HUES6 (cell line): ENCODE measurements around the gene RTP2.
"Not testable (repeated sequence)": the region's sequence is repeated elsewhere in the genome, so short reads cannot be mapped to it uniquely, and the experiment has no call there.

ENCODE experiments used
- H3K27ac ChIP-seq: 2 replicates; pipeline ENCODE4 v1.7.0; 2013; ENCODE audit warnings: low read depth, mild to moderate bottlenecking, low read length, inconsistent platforms
- H3K27me3 ChIP-seq: 2 replicates; pipeline ENCODE4 v1.6.1; 2013; ENCODE audit warnings: low read length; ENCODE audit not compliant: control insufficient read depth, insufficient read depth
- H3K36me3 ChIP-seq: 2 replicates; pipeline ENCODE4 v1.6.1; 2013; ENCODE audit warnings: low read length; ENCODE audit not compliant: control insufficient read depth, insufficient read depth
- H3K4me1 ChIP-seq: 2 replicates; pipeline ENCODE4 v1.6.1; 2013; ENCODE audit warnings: low read length; ENCODE audit not compliant: control insufficient read depth, insufficient read depth
- H3K4me3 ChIP-seq: 2 replicates; pipeline ENCODE4 v1.5.1; 2013; ENCODE audit warnings: low read depth, low read length
- H3K9ac ChIP-seq: one replicate; pipeline ENCODE4 v1.6.1; 2013; ENCODE audit warnings: mild to moderate bottlenecking, low read length
- H3K9me3 ChIP-seq: 2 replicates; pipeline ENCODE4 v1.6.1; 2013; ENCODE audit warnings: low read depth, low read length; ENCODE audit not compliant: control insufficient read depth, insufficient read depth

The RTP2 gene

DNA sequence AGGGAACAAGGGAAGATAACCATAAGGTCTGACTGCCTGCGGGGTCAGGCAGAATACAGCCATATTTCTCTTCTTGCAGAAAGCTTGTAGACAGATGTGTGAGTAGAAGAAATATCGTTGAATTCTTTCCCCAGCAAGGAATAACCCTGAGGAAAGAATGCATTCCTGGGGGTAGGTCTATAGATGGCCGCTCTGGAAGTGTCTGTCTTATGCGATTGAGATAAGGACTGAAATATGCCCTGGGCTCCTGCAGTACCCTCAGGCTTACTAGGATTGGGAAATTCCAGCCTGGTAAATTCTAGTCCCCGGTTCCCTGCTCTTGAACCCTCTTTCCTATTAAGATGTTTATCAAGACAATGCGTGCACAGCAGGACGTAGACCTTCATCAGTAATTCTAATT, 16.4 kb downstream of the RTP2 start:
- H3K4me1 ChIP-seq, result no peaks in the 10 kb centered on the region
- H3K9me3 ChIP-seq, result peaks cover 30% of the 10 kb centered on the region
- no peak overlapping the region for H3K4me3 ChIP-seq
- no peaks in the 10 kb centered on the region for H3K36me3 ChIP-seq
- no peak overlapping the region for H3K27ac ChIP-seq
- no peak overlapping the region for H3K9ac ChIP-seq
- no peaks in the 10 kb centered on the region for H3K27me3 ChIP-seq

DNA sequence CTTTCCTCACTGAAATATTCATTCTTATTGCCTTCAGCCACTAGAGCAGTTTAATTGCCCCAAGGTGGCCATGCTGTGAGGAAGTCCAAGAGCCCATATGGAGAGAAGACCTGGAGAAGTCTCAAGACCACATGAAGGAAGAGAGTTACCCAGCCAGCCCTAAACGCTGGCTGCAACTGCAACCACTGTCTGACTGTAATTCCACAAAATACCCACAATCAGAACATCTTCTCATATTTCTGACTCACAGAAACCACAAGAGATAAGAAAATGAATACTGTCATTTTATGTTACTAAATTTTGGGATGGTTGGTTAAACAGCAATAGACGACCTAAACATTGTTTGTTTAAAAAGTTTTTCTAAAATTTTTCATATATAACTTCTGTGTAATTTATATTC, 17.5 kb downstream of the RTP2 start:
- Histone ChIP-seq H3K27me3 (no peaks in the 10 kb centered on the region), H3K4me3 (no peak overlapping the region), H3K36me3 (no peaks in the 10 kb centered on the region), H3K27ac (no peak overlapping the region), H3K9me3 (peaks cover 30% of the 10 kb centered on the region), H3K9ac (no peak overlapping the region), H3K4me1 (no peaks in the 10 kb centered on the region)

DNA sequence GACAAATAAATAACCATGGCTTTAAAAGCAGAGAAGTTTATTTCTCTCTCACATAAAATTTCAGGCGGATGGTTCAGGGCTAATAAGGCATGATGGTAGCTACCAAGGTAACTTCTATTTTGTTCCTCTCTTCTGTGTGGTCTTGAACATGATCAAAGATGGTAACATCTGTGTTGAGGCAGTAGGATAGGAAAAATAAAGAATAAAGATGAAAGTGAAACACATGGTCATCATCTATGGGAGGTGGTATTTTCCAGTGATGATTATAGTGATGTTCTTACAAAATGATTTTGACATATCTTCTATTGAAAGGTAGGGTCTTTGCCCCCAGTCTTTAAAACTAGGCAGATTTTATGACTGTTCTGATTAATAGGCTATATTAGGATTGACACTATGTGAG, 17.9 kb downstream of the RTP2 start:
- no peak overlapping the region for H3K4me3 ChIP-seq
- H3K9ac ChIP-seq, result no peak overlapping the region
- H3K27ac ChIP-seq, result no peak overlapping the region
- H3K4me1 ChIP-seq, result peaks cover under 1% of the 10 kb centered on the region; the same call in 1 of the 2 replicates
- peaks cover 30% of the 10 kb centered on the region for H3K9me3 ChIP-seq
- no peaks in the 10 kb centered on the region for H3K36me3 ChIP-seq
- no peaks in the 10 kb centered on the region for H3K27me3 ChIP-seq

- not testable (repeated sequence) for H3K4me1 ChIP-seq, H3K9ac ChIP-seq, H3K36me3 ChIP-seq, H3K27ac ChIP-seq, H3K27me3 ChIP-seq, H3K4me3 ChIP-seq
- H3K9me3 ChIP-seq, result peaks cover 22% of the 10 kb centered on the region
Measured at GRCh38 chr3:187681756-187682155, 20.6 kb downstream of the RTP2 start.

DNA sequence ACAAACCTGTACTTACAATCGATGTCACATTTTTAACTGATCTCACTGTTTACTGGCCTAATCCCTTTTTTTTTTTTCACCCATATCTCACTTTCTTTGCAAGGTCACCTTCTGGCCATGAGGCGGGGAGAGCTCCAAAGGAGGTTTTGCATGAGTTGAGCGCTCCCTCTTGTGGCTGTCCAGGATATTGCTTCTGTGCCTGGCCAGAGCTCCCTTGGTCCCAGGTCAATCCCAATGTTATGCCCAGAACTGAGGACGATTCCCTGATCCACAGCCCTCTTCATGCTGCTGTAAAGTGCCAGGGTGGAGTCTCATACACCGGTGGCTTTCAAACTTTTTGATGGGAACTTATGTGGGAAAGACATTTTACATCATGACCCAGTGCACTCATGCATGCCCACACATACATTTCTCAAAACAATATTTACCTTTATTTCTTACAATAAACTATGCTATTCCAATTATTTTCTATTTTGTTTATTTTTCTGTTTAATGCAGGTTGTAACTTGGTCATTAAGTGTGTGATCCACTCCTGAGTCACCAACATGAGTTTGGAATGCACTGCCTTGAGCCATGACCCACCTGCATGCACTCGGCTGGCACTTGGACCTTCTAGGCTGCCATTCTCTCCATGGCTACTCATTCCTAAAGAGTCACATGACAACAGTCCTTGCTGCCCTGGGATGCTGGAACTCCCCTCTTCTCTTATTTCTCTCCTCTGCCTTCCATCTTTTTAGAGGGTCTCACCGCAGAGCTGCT, 22.5 kb downstream of the RTP2 start:
- no peaks in the 10 kb centered on the region for H3K27me3 ChIP-seq
- peaks cover 9% of the 10 kb centered on the region; the same call in 1 of the 2 replicates for H3K4me1 ChIP-seq
- no peak overlapping the region for H3K4me3 ChIP-seq
- no peak overlapping the region for H3K9ac ChIP-seq
- 0 out of 2 replicates have a peak, but pooled peaks cover 4% of the 10 kb centered on the region for H3K9me3 ChIP-seq
- H3K36me3 ChIP-seq, result no peaks in the 10 kb centered on the region
- H3K27ac ChIP-seq, result no peak overlapping the region

GRCh38 chr3:187678726-187679268, 23.6 kb downstream of the RTP2 start:
- Histone ChIP-seq H3K9me3 (no peaks in the 10 kb centered on the region), H3K9ac (no peak overlapping the region), H3K4me1 (peaks cover 9% of the 10 kb centered on the region; the same call in 1 of the 2 replicates), H3K27ac (no peak overlapping the region), H3K27me3 (no peaks in the 10 kb centered on the region), H3K36me3 (no peaks in the 10 kb centered on the region), H3K4me3 (no peak overlapping the region)

- no peaks in the 10 kb centered on the region for H3K9me3 ChIP-seq
- H3K36me3 ChIP-seq, result no peaks in the 10 kb centered on the region
- peaks cover 7% of the 10 kb centered on the region for H3K27me3 ChIP-seq
- no peak overlapping the region for H3K9ac ChIP-seq
- no peak overlapping the region for H3K27ac ChIP-seq
- peaks cover 9% of the 10 kb centered on the region; the same call in 1 of the 2 replicates for H3K4me1 ChIP-seq
- no peak overlapping the region for H3K4me3 ChIP-seq
Measured at GRCh38 chr3:187677604-187678003, 24.8 kb downstream of the RTP2 start.

GRCh38 chr3:187673012-187673411, 29.3 kb downstream of the RTP2 start:
- Histone ChIP-seq H3K27ac (no peak overlapping the region), H3K27me3 (peaks cover 41% of the 10 kb centered on the region), H3K4me3 (no peak overlapping the region), H3K9ac (no peak overlapping the region), H3K9me3 (no peaks in the 10 kb centered on the region), H3K4me1 (peaks cover 7% of the 10 kb centered on the region; the same call in 1 of the 2 replicates), H3K36me3 (no peaks in the 10 kb centered on the region)

- H3K9ac ChIP-seq, result no peak within 1 kb of the TSS
- H3K36me3 ChIP-seq, result no peaks in the 10 kb centered on the region
- no peaks in the 10 kb centered on the region for H3K9me3 ChIP-seq
- no peak within 1 kb of the TSS for H3K27ac ChIP-seq
- H3K4me1 ChIP-seq, result peaks cover 7% of the 10 kb centered on the region; the same call in 1 of the 2 replicates
- H3K27me3 ChIP-seq, result peaks cover 44% of the 10 kb centered on the region
- H3K4me3 ChIP-seq, result peak within 1 kb of the TSS; percentile 49
Measured at GRCh38 chr3:187669675-187670504, 32.5 kb downstream of the RTP2 start, which contains the start of gene SST. Gene SST (minus strand): TSS chr3:187670394. CDS start chr3:187670291, 103 bp downstream.

GRCh38 chr3:187667526-187667925, 34.8 kb downstream of the RTP2 start:
- no peaks in the 10 kb centered on the region for H3K9me3 ChIP-seq
- H3K27me3 ChIP-seq, result peaks cover 36% of the 10 kb centered on the region
- no peaks in the 10 kb centered on the region for H3K36me3 ChIP-seq
- no peak overlapping the region for H3K27ac ChIP-seq
- H3K4me3 ChIP-seq, result no peak overlapping the region
- H3K4me1 ChIP-seq, result peaks cover 7% of the 10 kb centered on the region; the same call in 1 of the 2 replicates
- H3K9ac ChIP-seq, result no peak overlapping the region
